PC-3 (cell line): ENCODE results near the gene PIGN.

Experiments used
- CTCF ChIP-seq: fragments of 300-600 bp; sonication (generic); conservative IDR thresholded peaks from 2 replicates; pipeline ENCODE4 v1.5.1; 2017; ENCODE audit warnings: antibody characterized with exemption, low read depth, mild to moderate bottlenecking, low read length
- EZH2 ChIP-seq: fragments of 300-600 bp; sonication (generic); IDR thresholded peaks from one replicate; pipeline ENCODE4 v1.6.1; 2017; ENCODE audit warnings: antibody characterized with exemption, mild to moderate bottlenecking, low read length; ENCODE audit not compliant: unreplicated experiment
- EZH2phosphoT487 ChIP-seq: fragments of 300-600 bp; sonication (generic); IDR thresholded peaks from 2 replicates; pipeline ENCODE4 v1.6.1; 2018; ENCODE audit warnings: mild to moderate bottlenecking, antibody characterized with exemption, low read length, borderline replicate concordance

DNA sequence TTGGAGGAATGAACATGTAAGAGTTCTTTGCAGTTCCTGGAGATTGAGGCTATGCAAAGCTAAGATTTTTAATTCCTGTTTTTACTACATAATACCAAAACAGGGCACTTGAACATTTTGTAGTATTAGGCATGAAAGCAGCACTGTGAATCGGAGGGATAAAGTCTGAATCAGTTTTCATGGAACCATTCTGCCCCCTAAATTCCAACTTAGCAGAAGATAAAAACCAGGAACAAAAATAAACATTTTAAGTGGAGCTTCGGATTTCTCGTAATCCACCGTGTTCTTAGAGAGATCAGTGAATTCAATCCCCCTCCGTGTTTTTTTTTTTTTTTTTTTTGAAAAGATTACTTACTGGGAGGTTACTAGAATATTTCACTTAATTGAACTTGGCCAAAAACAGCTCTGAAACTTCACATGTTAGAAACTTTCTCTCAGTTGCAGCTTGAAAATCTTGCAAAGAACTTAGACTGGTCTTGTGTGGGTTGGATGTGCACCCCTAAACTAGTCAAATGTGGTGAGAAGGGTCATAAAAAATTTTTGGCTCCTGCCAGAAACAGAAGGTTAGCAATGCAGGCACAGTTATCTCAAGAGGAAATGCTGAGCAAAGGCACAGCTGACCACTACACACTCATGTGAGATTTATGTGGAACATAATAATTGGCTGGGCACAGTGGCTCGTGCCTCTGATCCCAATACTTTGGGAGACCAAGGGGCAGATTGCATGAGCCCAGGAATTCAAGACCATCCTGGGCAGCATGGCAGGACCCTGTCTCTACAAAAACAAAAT lies 148.7 kb downstream of the PIGN start:
- TF ChIP-seq EZH2 (no peak), CTCF (no peak), EZH2phosphoT487 (no peak)
